Esophagus mucosa (tissue), 1 donor: ENCODE measurements around the gene SLC39A12. TPM values are rescaled to one million over a fixed set of nuclear protein-coding genes. Genes with fewer than 3 reads are reported as not detected.

Experiments used
- ATAC-seq: fragments of 200-7000 bp; cut with Tn5 transposase; one replicate; pipeline ENCODE4 v1.9.1; 2020
- total RNA-seq: library from RNA; stranded (reverse); gene quantifications from one replicate; pipeline ENCODE4 v1.2.4, GENCODE V29; 2023
- donor health status: DM: yes; HTN: yes; CAD: no.

Gene SLC39A12
- total RNA-seq, 1 donor from 2014 or later, result 0.08 TPM

DNA sequence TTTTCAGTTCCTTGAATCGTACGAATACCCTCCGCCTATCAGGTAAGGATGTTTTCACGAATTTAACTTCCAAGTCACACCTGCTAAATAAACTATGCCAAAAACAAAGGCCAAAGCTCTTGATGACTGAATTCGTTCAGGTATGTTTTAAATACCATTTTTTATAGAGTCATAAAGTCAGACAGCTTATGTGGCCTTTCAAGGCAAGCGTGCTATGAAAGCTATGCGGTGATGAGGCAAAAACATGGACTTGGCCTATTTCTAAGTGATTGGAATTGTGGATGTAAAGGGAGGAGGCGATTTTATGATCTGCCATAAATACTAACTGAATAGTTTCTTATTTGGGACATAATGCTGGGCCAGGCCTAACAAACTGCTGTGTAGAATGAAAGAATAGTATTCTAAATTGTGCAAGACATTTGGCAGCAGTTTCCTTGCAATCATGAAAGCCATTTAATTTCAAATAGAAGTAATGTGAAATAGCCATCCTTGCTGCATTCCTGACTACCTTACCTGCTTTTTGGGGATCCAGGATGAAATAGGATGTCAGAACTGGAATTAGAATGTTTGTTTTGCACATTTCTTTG lies 14.0 kb downstream of the SLC39A12 start:
- no peak for ATAC-seq

DNA sequence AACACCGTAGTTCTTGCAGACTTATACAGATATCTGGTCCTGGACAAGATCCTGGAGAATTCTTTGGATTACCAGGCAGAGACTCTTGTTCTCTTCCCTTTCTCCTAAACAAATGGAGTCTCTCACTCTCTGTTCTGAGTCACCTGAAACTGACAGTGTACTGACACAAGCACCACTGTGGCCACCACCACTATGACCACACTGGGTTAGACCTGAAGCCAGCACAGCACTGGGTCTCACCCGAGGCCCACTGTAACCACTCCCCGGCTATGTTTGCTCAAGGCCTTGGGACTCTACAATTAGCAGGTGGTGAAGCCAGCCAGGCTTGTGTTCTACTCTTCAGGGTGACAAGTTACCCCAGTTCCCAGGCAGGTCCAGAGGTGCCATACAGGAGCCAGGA lies 22.8 kb downstream of the SLC39A12 start:
- no peak for ATAC-seq

DNA sequence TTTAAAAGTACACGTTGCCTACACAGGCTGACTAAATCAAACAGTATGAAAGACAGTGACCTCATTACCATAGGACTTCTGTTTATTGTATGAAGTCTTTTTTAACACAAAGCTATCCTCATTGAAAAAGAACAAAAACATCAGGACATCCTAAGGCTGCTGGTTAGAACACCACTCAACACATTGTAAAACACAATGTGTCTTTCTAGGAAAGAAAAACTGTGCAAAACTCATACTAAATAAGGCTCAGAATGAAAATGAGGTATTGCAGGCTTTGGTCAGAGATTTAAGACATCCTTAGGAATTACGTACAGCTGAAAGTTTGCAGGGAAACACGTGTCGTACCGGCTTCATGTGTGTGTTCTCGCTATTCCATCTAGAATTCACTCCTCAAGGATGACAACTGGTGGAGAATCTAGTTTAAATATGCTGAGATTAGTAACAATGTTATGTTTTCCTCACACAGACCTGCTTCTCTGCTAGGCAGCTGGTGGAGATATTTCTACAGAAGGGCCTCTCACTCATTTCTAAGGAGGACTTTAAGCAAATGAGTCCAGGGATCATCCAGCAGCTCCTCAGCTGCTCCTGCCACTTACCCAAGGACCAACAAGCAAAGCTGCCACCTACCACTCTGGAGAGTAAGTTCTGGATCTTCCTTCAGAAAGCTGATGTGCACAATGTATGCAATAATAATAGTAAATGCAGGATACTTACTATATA lies 29.3 kb downstream of the SLC39A12 start:
- no peak for ATAC-seq

DNA sequence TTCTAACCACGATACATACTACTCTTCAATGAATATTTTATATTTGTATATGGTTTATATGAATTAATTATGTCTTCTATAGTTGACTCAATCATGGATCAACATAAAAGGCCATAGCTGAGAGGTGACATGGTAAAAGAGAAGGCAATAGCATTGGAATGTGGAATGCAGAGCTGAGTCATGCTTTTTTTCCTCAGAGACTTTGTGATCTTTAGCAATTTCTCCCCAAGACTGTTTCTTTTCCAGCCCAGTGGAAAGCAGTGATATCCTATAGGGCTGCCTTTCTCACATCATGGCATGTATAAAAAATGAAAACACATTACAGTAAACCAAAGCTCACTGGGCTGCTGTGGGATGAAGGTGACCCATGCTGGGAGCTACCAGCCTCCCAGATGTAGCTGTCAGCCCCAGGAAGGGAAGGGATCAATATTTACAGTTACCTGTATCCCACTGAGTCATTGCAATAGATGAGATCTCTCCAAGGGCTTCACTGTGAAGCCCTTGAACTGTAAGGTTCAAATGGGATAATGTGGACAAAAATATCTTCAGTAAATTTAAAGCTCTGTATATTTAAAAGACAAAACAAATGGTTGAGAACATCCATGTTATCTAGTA lies 30.2 kb downstream of the SLC39A12 start:
- ATAC-seq, result no peak

DNA sequence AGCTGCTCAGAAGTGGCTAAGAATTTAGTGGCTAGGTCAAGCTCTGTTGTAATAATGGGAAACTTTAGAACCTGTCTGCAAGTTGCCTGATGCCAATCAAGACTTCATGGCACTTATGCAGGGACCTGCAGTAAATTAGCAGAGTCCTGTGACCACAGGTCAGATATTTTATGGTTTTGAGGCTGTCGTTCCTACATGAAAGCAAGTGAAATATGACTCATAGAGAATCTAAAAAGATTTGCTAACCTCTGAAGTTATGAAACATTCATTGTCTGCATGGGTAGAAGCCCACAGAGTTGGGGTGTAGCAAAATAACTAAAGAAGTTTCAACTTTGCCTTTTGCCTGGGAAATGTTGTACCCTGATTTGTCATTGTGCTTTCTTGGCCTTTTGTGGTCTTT lies 32.3 kb downstream of the SLC39A12 start:
- no peak for ATAC-seq

DNA sequence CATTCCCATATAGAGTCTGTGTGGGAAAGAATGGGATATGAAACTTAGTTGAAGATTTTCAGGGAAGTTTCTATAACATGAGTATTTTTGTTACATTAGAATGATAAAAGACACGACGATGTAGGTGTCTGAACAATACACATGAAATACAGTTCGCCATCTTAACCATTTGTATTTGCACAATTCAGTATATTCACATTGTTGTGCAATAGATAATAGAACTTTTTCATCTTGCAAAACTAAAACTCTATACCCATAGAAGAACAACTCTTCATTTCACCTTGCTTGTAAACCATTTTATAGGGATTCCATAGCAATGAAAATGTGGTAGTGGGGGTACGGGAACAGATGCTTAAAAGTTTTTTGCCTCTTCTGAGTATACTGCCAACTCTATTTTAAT lies 32.8 kb downstream of the SLC39A12 start:
- no peak for ATAC-seq

DNA sequence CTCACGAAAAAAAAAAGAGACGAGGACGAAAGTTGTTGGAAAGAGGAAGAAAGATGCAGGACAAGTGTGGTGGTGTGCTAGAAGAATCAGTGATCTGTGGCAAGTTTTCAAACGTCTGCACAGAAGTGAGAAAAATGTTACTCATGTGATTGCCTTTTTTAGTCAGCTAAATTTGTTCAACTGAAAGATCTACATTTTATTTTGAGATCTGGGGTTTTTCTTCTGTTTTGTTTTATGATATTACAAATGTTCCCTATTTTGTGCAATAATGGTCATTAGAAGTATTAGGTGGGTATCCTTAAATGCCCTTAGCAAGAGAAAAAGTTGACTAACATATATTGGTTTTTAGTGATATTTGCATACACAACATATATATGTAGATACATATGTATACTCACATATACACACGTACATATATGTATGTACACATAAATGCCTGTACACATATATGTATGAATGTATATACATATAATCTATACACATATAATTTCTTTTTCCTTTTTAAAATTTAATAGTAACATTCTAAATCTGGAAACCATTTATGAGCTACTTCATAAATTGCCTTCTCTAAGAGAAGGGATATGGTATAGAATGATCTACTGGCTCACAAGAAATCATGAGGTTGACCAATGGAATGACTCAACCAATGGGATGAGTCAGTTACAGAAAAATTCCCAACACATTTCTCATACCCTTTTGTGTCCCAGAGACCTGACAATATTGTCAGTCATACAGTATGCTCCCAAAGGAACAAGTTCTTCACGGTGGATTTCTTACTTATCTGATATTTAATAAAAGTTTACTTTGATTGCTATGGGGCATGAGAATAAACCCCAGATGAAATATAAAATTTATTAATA lies 38.4 kb downstream of the SLC39A12 start:
- no peak for ATAC-seq

DNA sequence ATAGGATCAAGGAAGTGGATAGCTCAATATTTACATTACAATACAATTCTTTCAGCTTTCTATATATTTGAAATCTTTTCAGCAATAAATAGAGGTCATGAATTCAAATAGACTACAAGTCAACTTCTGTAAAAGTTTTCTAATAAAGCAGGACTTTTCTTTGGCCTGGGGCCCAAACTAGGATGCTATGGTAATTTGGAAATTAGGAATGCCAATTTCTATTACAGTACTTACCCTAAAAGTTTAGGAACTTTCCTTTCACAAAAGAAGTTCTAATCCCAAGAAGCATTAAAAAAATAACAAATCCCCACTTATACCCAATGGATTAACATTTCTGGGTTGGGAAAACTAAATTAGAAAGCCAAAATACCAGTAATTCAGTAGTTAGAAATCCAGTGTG lies 40.5 kb downstream of the SLC39A12 start:
- ATAC-seq, result no peak

DNA sequence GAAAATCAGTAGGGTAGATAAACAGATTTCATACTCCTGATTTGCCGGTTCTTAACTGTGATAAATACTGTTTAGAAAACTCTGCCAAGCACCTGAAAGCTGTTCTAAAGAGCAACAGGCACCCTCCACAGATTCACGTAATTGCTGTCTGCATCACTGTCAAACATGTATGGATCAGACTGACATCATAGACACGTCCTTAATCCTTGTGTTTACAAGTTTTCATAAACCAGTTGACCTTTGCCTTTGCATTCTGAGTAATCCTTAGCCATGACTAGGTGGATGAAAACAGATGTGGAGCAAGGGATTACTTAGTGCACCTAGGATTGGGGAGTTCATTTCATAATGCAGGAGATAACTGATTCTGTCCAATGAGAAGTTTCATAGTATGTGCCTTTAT lies 41.6 kb downstream of the SLC39A12 start:
- ATAC-seq, result no peak

DNA sequence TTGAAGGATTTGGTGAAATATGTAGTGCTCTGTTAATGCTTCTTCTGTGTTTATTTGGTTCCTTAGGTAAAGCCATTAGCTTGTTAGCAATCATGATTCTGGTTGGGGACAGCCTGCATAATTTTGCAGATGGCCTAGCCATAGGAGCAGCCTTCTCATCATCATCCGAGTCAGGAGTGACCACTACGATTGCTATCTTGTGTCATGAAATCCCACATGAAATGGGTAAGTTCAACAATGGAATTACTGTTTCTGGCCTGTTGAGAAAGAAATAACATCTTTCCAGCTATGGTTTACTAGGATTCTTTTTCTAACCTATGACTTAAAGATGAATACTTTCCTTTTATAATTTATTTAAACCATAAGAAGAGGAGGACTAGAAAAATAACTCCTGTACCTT lies 48.9 kb downstream of the SLC39A12 start:
- ATAC-seq, result no peak

DNA sequence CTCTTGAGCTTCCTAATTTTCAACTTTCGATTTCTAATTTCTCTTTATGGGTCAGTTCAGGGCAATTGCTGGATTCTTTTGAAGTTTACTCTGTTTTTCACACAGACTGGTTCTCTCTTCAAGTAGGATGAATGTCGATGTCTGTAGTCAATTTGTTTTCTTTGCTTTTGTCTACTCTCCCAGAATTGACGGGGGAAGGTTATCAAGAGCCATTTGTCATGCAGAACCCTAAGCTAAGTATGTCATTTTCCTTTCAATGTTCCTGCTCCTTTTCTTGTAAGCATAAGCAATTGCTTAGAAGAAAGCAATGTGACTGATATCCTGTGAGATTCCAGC lies 53.7 kb downstream of the SLC39A12 start:
- no peak for ATAC-seq

DNA sequence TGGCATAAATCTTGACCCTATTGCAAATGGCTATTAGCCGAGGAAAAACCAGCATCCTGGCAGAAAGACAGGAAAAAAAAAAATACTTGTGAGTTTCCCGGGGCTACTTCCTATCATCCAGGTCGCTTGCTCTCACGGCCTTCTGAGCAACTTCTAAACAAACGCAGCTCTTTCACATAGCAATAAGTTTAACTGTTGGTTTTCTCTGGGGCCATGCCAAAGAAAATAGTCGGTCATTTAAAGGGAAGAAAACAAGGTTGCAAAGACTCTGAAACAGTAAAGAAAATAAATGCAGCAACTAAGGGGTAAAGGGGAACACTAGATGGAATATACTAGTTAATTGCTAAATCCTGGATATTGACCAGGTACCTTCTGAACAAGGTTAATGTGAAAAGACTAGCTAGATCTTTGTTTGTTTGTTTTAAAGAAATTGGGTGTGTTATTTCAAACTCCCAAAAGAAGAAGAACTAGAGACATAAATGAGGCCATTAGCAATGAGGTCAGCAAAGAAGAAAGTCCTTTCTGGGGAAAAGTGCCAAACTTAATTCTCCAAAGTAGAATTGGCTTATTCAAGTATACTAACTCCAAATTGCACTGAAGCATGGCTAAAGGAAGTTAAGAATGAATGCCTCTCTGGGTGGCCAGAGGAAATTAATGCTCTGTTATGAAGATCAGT lies 54.2 kb downstream of the SLC39A12 start:
- no peak for ATAC-seq

DNA sequence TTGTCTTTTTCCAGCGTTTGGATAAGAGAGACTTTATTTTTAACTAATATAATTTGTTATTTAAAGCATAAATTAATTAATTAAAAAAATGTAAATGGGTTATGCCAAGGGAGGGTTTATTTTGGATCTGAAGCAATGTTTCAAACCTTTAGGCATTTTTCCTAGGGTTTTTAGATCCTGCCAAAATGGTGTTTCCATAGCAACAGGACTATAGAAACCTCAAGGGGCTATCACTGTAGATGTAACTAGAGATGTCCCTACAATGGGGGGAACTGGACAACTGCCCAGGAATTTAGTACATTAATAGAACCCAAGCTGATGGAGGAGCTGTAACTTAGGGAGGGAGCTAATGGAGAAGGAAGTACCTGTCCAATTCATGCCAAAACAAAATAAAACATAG lies 57.3 kb downstream of the SLC39A12 start:
- ATAC-seq, result no peak

DNA sequence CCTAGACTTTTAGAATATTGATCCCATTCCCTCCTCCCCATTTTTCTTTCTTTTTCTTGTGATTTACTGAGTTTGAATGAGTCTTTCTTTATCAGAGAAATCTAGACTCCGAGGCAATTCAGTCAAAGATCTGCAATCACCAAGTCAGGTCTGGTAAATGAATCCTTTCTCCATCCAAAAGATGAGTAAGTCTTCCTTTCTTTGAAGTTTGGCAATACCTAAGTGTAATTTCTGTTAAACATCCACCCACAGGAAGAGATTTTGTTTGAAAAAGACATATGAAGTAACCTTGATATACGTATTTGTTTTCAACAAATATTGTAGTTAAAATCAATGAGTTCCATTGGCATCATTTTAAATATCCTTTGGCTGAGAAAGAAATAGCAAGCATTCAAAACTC lies 58.3 kb downstream of the SLC39A12 start:
- no peak for ATAC-seq

DNA sequence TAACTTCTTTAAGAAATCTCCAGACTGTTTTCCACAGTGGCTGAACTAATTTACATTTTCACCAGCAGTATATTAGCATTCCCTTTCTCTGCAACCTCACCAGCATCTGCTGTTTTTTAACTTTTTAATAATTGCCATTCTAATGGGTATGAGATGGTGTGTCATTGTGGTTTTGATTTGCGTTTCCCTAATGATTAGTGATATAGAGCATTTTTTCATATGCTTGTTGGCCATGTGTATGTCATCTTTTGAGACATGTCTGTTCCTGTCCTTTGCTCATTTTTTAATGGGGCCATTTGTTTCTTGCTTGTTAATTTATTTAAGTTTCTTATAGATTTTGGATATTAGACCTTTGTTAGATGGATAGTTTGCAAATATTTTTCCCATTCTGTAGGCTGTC lies 68.8 kb downstream of the SLC39A12 start:
- no peak for ATAC-seq

DNA sequence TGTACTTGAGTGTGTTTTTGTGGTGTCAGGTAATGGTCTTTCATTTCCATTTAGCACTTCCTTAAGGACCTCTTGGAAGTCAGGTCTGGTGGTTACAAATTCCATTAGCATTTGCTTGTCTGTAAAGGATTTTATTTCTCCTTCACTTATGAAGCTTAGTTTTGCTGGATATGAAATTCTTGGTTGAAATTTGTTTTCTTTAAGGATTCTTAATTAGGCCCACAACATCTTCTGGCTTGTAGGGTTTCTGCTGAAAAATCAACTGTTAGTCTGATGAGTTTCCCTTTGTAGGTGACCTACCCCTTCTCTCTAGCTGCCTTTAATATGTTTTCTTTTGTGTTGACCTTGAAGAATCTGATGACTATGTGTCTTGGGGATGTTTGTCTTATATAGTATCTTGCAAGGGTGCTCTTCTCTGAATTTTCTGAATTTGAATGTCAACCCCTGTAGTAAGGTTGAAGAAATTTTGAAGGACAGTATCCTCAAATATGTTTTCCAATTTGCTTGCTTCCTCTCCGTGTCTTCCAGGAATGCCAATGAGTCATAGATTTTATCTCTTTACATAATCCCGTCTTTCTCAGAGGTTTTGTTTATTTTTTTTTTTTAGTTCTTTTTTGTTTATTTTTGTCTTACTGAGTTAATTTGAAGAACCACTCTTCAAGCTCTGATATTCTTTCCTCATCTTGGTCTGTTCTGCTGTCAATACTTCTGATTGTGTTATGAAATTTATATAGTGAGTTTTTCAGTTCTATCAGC lies 70.2 kb downstream of the SLC39A12 start:
- ATAC-seq, result no peak

DNA sequence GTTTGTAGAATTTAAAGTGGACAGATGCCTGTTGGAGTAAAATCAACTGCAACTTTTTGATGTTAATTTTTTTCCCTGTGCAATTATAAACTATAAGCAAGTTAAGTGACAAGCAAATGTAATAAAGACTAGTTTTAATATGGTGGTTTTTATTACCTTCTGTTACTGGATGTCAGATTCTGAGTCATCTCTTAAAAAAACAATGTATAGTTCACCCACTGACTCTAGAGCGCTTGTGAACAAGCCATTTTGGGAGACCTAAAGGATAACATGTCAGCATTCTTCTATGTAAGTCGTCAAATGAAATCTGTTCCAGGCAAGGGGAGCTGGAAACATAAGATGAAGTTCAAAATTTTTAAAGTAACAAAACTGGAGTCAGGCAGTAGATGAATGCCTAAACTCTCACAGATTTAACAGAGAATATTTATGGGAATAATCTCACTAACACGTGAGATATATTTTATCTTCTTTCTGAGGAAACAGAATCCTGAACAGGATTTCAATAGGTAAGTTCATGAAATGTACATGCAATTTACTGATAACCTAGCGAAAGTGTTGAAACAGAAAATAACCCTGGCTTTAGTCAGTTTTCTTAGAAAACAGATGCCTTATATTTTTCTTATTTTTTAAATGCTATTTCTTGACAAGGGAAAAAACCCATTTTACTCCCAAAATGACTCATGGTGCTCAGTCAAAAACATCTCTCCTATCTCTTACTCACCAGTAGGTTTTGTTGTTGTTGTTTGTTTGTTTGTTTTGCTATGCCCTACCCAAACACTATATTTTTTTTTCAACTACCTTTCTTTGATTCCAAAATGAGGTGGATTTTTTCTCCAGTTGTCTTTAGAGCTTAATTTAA lies 91.7 kb downstream of the SLC39A12 start:
- no peak for ATAC-seq

DNA sequence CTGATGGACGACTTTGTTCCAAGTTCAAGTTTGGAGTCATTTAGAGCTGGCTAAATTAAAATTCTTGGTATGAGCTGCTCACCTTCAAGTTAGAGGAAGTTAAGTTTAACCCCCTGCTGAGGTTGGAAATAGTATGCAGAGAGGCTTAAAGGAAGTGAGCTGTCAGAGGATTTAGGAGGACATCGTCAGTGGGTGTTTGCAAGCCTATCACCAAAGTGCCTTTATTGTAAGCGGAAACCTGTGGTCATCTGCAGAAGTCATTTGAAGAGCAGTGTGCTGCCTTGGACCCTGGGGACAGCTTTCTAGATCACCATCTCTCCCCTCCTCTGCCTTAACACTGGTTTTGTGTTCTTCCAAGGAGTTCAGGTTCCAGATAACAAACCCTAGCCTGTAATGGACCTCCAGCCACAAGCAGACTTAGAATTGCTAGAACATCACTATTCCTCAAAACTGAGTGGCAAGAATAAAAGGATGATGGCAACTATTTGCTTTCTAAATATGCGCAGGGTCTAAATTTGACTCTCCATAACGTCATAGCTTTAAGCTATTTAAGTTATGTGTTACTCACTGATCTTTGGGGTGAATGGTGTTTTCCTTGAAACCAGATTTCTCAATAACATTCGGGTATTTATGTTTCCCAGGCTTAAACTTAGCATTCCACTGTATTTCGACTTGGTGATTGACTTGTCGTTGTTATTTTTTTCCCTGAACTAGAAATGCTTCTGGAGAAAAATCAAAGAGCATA lies 93.4 kb downstream of the SLC39A12 start:
- no peak for ATAC-seq

DNA sequence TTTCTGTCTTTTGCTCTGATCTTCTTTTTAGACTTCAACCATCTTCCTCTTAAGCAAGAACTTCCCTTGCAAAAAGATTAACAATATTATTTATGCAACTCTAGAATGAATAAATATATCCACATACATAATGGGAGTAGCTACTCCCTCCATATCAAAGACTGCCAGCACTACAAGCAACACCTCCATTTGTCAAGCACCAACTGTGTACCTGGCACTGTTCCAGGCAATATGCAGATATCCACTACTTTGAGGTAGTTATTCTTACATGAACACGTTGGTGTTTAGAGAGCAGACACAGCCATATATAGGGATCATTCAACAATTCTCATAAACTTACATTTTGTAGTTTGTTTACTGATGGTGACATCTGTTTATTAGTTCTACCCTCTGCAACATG lies 104.9 kb downstream of the SLC39A12 start:
- ATAC-seq, result no peak

DNA sequence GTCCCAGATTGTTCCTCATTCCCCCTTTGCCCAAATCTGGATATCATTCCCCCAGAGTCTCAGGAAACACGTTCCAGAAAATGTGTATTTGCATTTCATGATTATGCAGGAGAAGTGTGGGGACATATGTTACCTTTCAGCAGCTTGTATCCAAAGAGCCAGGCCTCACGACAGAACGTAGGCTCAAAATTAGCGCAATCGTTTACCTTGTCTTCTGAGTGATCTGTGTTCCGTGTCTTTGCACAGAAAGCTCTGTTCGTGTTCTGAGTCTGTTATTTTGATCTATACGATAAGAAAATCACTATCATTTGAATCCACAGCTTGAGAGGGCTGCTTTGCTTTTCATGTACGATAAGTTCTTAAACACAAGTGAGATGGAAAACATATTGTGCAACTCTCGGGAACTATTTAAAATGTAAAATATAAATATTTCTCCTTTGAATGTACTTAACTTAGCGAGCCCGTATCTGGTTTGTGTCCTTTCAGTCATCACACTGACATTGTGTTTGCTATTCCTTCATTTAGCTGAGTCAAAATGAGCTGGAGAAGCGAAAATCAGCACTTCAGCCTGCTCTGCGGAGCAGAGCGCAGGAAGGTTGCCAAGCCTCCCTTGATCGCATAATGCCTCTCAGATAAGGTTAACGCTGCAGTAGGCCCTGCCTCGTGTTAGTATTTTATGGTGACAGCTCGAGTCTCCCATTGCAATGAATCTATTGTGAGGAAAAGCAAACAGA lies 108.3 kb downstream of the SLC39A12 start:
- ATAC-seq, result no peak
